Neural progenitor cell (in vitro differentiated cells): ENCODE data around the gene SDC1. TPM values are rescaled to one million over a fixed set of nuclear protein-coding genes. Genes with fewer than 3 reads are reported as not detected.

ENCODE experiments used
- DNase-seq: peaks from one replicate; pipeline ENCODE4 v3.0.0-alpha.2; 2016; ENCODE audit warnings: low spot score
- H2AFZ ChIP-seq: fragments of 200-600 bp; sonication (generic); replicated peaks from 2 replicates; pipeline ENCODE4 v1.6.1; 2016; ENCODE audit warnings: antibody characterized with exemption
- H3F3A ChIP-seq: fragments of 200-600 bp; sonication (generic); 2 replicates; pipeline ENCODE4 v1.6.1; 2016; ENCODE audit warnings: antibody characterized with exemption, low read depth
- H3K27ac ChIP-seq: fragments of 200-600 bp; sonication (generic); 2 replicates; pipeline ENCODE4 v1.5.1; 2016; ENCODE audit warnings: mild to moderate bottlenecking
- H3K27me3 ChIP-seq: fragments of 200-600 bp; sonication (generic); 2 replicates; pipeline ENCODE4 v1.6.1; 2016; ENCODE audit warnings: mild to moderate bottlenecking, moderate library complexity
- H3K36me3 ChIP-seq: fragments of 200-600 bp; sonication (generic); 2 replicates; pipeline ENCODE4 v1.5.1; 2016
- H3K4me1 ChIP-seq: fragments of 200-600 bp; sonication (generic); 2 replicates; pipeline ENCODE4 v1.6.1; 2016; ENCODE audit warnings: mixed run types
- H3K4me2 ChIP-seq: fragments of 200-600 bp; sonication (generic); 2 replicates; pipeline ENCODE4 v1.6.1; 2016
- H3K4me3 ChIP-seq: fragments of 200-600 bp; sonication (generic); 2 replicates; pipeline ENCODE4 v1.5.1; 2016
- H3K79me2 ChIP-seq: fragments of 200-600 bp; sonication (generic); 2 replicates; pipeline ENCODE4 v1.6.1; 2016; ENCODE audit warnings: low read depth
- H3K9ac ChIP-seq: fragments of 200-600 bp; sonication (generic); 2 replicates; pipeline ENCODE4 v1.6.1; 2016
- H3K9me3 ChIP-seq: fragments of 200-600 bp; sonication (generic); 2 replicates; pipeline ENCODE4 v1.5.1; 2016; ENCODE audit warnings: low read depth
- H4K20me1 ChIP-seq: fragments of 200-600 bp; sonication (generic); 2 replicates; pipeline ENCODE4 v1.6.1; 2016; ENCODE audit warnings: low read depth
- H3K27ac Mint-ChIP-seq: 3 replicates; pipeline ENCODE4 v1.8.0; 2021; ENCODE audit warnings: mixed read lengths
- H3K27me3 Mint-ChIP-seq: 2 replicates; pipeline ENCODE4 v1.8.0; 2022; ENCODE audit warnings: low read depth, mild to moderate bottlenecking, inconsistent platforms, moderate library complexity, mixed read lengths; ENCODE audit not compliant: insufficient read depth
- H3K36me3 Mint-ChIP-seq: 3 replicates; pipeline ENCODE4 v1.8.0; 2021; ENCODE audit warnings: mixed read lengths
- H3K4me1 Mint-ChIP-seq: 3 replicates; pipeline ENCODE4 v1.8.0; 2021; ENCODE audit warnings: mixed read lengths
- H3K4me3 Mint-ChIP-seq: 3 replicates; pipeline ENCODE4 v1.8.0; 2021; ENCODE audit warnings: mild to moderate bottlenecking, moderate library complexity, mixed read lengths
- H3K9me3 Mint-ChIP-seq: 3 replicates; pipeline ENCODE4 v1.8.0; 2020; ENCODE audit warnings: mixed read lengths
- CTCF ChIP-seq: fragments of 200-600 bp; sonication (generic); IDR thresholded peaks from 2 replicates; pipeline ENCODE4 v1.5.1; 2017; ENCODE audit warnings: antibody characterized with exemption, mild to moderate bottlenecking
- EZH2 ChIP-seq: fragments of 200-600 bp; sonication (generic); IDR thresholded peaks from 2 replicates; pipeline ENCODE4 v1.6.1; 2017; ENCODE audit warnings: antibody characterized with exemption, mild to moderate bottlenecking, moderate library complexity
- EZH2phosphoT487 ChIP-seq: fragments of 200-600 bp; sonication (generic); IDR thresholded peaks from 2 replicates; pipeline ENCODE4 v1.6.1; 2017; ENCODE audit warnings: antibody characterized with exemption
- total RNA-seq: library from RNA; depleted of rRNA; stranded (reverse); fragments of >200 nt; gene quantifications from 2 replicates; pipeline ENCODE4 v1.2.3, GENCODE V29; 2015; ENCODE audit warnings: low replicate concordance

The SDC1 gene
- total RNA-seq, 1 donor from 2014 or later = 27.5 TPM

GRCh38 chr2:20188201-20188600, 36.7 kb downstream of the SDC1 start:
- Histone ChIP-seq H3K27ac (peak overlapping the region; percentile 6), H3K79me2 (no peaks in the 10 kb centered on the region), H3K36me3 (no peaks in the 10 kb centered on the region), H4K20me1 (peaks cover 3% of the 10 kb centered on the region), H3K4me2 (peak overlapping the region; percentile 49), H3K4me1 (peaks cover 70% of the 10 kb centered on the region), H3F3A (peaks cover 41% of the 10 kb centered on the region), H3K4me3 (no peak overlapping the region), H3K9me3 (no peaks in the 10 kb centered on the region), H2AFZ (no peak overlapping the region), H3K9ac (no peak overlapping the region), H3K27me3 (no peaks in the 10 kb centered on the region)
- Mint-ChIP-seq H3K36me3 (no peaks in the 10 kb centered on the region), H3K9me3 (no peaks in the 10 kb centered on the region), H3K27me3 (peaks cover 11% of the 10 kb centered on the region), H3K4me3 (peak overlapping the region; percentile 41), H3K4me1 (peaks cover 45% of the 10 kb centered on the region), H3K27ac (peak overlapping the region; percentile 23)
- no peak for DNase-seq
- TF ChIP-seq EZH2phosphoT487 = no peak
- TF ChIP-seq EZH2 = no peak
- no peak for TF ChIP-seq CTCF

- H3K36me3 Mint-ChIP-seq = no peaks in the 10 kb centered on the region
- H4K20me1 ChIP-seq = peaks cover 3% of the 10 kb centered on the region
- no peak for TF ChIP-seq EZH2phosphoT487
- no peak for TF ChIP-seq EZH2
- no peak for TF ChIP-seq CTCF
- H3K4me1 Mint-ChIP-seq = peaks cover 45% of the 10 kb centered on the region
- no peaks in the 10 kb centered on the region for H3K36me3 ChIP-seq
- H2AFZ ChIP-seq = no peak overlapping the region
- H3K27ac ChIP-seq = no peak overlapping the region
- no peaks in the 10 kb centered on the region for H3K9me3 ChIP-seq
- DNase-seq = no peak
- peaks cover 11% of the 10 kb centered on the region for H3K27me3 Mint-ChIP-seq
- no peaks in the 10 kb centered on the region for H3K79me2 ChIP-seq
- no peak overlapping the region for H3K27ac Mint-ChIP-seq
- H3K4me1 ChIP-seq = peaks cover 70% of the 10 kb centered on the region
- peaks cover 41% of the 10 kb centered on the region for H3F3A ChIP-seq
- H3K4me3 ChIP-seq = no peak overlapping the region
- no peaks in the 10 kb centered on the region for H3K9me3 Mint-ChIP-seq
- H3K4me3 Mint-ChIP-seq = no peak overlapping the region
- H3K4me2 ChIP-seq = no peak overlapping the region
- no peak overlapping the region for H3K9ac ChIP-seq
- H3K27me3 ChIP-seq = no peaks in the 10 kb centered on the region
Measured at GRCh38 chr2:20187331-20187730, 37.6 kb downstream of the SDC1 start.

DNA sequence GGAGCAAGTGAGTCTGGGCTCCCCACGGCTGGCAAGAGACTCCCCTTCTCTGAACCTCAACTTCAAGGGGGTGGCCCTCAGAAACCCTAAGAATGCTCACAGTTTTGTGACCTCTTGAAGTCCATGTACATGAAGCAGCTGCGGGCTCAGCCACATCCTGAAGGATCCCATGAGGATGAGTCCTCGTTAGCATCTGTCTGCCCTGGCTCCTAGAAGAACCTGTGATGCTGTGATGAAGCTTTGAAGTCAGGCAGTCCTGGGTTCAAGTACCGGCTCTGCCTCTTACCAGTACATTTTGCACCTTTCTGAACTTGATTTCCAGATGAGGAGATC, 38.1 kb downstream of the SDC1 start:
- peaks cover 3% of the 10 kb centered on the region for H4K20me1 ChIP-seq
- peaks cover 45% of the 10 kb centered on the region for H3K4me1 Mint-ChIP-seq
- peak overlapping the region; percentile 32 for H3K4me2 ChIP-seq
- H3K9ac ChIP-seq = no peak overlapping the region
- peak overlapping the region; percentile 24 for H2AFZ ChIP-seq
- TF ChIP-seq EZH2phosphoT487 (no peak), CTCF (no peak), EZH2 (no peak)
- H3K27ac Mint-ChIP-seq = no peak overlapping the region
- H3K4me3 Mint-ChIP-seq = peak overlapping the region; percentile 13
- no peaks in the 10 kb centered on the region for H3K9me3 ChIP-seq
- peaks cover 41% of the 10 kb centered on the region for H3F3A ChIP-seq
- DNase-seq = no peak
- no peaks in the 10 kb centered on the region for H3K79me2 ChIP-seq
- peaks cover 69% of the 10 kb centered on the region for H3K4me1 ChIP-seq
- H3K9me3 Mint-ChIP-seq = no peaks in the 10 kb centered on the region
- H3K36me3 ChIP-seq = no peaks in the 10 kb centered on the region
- peaks cover 12% of the 10 kb centered on the region for H3K27me3 Mint-ChIP-seq
- no peaks in the 10 kb centered on the region for H3K27me3 ChIP-seq
- H3K4me3 ChIP-seq = no peak overlapping the region
- H3K27ac ChIP-seq = no peak overlapping the region
- no peaks in the 10 kb centered on the region for H3K36me3 Mint-ChIP-seq
